NB4 (cell line): Measurements from ENCODE around the gene FBXO4.
A peak's percentile ranks its signal among the peaks of the same experiment; 100 is the strongest.

Experiments used
- DNase-seq: peaks from one replicate; pipeline ENCODE4 v3.0.0; 2010; ENCODE audit warnings: low read depth
- H3K4me3 ChIP-seq: one replicate; pipeline ENCODE4 v1.5.1; 2011; ENCODE audit warnings: mild to moderate bottlenecking, low read depth, low read length, moderate library complexity
- MYC ChIP-seq: IDR thresholded peaks from 2 replicates; pipeline ENCODE4 v1.6.1; 2011; ENCODE audit warnings: low read depth, low read length
- POLR2A ChIP-seq: IDR thresholded peaks from 2 replicates; pipeline ENCODE4 v1.6.1; 2011; ENCODE audit warnings: mild to moderate bottlenecking; ENCODE audit not compliant: insufficient read length; ENCODE audit errors: extremely low read depth
- TF ChIP-seq, protein P1 (sequence below): IDR thresholded peaks from 2 replicates; pipeline ENCODE4 v1.6.1; 2011; ENCODE audit warnings: low read depth, low read length
- TF ChIP-seq, protein P2 (sequence below): IDR thresholded peaks from one replicate; pipeline ENCODE4 v1.5.1; 2012; ENCODE audit warnings: low read depth, low read length

The FBXO4 gene

DNA sequence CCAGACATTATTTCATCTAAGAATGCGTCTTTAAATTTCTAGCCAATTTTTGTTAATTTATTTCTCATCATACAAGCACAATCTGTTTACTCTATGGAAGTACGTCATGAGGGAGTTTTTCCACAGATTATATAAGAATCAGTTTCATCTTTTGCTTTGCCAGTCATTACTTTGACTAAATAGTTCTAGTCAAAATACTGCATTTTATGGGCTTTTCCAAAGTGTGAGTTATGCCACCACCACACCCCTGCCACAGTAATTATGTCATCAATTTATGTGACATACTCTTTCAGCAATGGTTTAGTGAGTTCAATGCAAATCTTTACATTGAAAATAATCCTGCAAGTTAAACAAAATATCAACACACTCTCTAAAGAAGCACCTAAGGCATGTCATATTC is 18.9 kb upstream of the FBXO4 start:
- TF ChIP-seq, protein P1, sequence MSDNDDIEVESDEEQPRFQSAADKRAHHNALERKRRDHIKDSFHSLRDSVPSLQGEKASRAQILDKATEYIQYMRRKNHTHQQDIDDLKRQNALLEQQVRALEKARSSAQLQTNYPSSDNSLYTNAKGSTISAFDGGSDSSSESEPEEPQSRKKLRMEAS = no peak
- TF ChIP-seq MYC = no peak
- TF ChIP-seq, protein P2, sequence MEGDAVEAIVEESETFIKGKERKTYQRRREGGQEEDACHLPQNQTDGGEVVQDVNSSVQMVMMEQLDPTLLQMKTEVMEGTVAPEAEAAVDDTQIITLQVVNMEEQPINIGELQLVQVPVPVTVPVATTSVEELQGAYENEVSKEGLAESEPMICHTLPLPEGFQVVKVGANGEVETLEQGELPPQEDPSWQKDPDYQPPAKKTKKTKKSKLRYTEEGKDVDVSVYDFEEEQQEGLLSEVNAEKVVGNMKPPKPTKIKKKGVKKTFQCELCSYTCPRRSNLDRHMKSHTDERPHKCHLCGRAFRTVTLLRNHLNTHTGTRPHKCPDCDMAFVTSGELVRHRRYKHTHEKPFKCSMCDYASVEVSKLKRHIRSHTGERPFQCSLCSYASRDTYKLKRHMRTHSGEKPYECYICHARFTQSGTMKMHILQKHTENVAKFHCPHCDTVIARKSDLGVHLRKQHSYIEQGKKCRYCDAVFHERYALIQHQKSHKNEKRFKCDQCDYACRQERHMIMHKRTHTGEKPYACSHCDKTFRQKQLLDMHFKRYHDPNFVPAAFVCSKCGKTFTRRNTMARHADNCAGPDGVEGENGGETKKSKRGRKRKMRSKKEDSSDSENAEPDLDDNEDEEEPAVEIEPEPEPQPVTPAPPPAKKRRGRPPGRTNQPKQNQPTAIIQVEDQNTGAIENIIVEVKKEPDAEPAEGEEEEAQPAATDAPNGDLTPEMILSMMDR = no peak
- TF ChIP-seq POLR2A = no peak
- no peak overlapping the region for H3K4me3 ChIP-seq
- DNase-seq = no peak

DNA sequence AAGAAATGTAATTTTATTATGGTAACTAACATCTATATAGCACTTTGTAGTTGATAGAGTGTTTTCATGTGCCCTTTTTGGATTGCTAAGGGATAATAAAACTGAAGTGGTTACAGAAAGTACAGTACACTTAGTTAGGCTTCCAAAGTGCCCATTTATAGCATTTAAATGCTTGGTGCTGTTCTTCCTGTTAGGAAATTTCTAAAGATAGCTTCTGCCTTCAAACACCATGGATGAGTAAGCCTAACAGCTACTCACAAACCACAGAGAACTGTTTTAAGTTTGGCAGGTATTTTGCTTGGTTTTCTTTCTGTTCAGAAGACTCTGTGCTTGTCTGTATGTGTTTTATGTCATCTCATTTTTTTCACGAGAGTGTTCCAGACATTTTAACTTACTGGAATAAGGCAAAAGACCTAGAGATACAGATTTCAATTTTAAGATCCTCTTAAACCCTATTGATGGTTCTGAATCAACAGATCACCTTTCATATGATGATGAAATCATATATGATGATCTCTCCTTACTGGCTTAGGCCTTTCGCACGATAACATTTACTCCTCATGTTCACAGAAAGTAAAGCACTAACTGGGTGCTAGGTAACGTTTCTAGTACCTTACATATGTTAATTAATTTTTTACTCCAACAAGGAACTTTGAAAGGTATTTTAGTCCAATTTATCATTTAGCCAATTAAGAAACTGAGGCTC is 16.6 kb upstream of the FBXO4 start:
- peak; percentile 22 for DNase-seq
- TF ChIP-seq MYC (no peak), POLR2A (no peak)
- TF ChIP-seq, protein P1 = no peak
- TF ChIP-seq, protein P2 = no peak
- no peak overlapping the region for H3K4me3 ChIP-seq

DNA sequence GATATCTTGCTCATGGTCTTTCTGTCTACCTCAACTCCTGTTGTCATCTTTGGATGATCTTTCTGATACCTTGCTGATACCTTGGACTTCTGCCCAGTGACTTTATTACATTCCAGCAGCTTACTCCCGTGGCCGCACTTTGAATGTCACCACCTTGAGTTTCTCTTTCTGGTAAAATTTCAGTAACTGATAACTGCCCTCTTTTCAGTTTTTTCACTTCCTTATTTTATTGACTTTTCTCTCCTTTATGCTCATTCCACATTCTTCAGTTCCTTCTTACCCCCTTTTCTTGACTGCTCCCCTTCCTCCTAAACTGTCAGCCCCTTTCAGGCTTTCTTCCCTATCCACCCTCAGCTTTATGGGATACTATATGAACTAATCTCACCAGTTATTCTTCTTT is 7.0 kb upstream of the FBXO4 start:
- no peak overlapping the region for H3K4me3 ChIP-seq
- TF ChIP-seq POLR2A (no peak), MYC (no peak)
- TF ChIP-seq, protein P1 = no peak
- TF ChIP-seq, protein P2 = no peak
- no peak for DNase-seq

DNA sequence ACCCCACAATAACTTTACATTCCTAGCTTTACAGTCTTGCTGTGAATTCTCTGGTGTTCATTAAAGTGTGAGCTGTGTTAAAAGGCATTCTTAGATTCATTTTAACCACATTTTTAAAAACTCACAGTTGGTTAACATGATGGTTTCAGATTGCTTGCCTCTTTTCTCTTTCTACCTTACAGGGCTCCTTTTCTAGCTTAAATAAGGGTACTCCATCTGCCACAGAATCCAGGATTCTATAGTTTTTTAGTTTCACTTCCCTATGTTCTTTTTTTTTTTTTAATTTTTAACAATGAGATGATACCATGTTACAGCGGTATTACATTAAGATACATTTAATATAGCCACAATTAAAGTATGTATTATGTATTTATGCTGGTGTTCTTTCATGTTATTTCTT is 3.9 kb upstream of the FBXO4 start:
- no peak for DNase-seq
- TF ChIP-seq, protein P2 = no peak
- TF ChIP-seq, protein P1 = no peak
- no peak for TF ChIP-seq MYC
- no peak for TF ChIP-seq POLR2A
- no peak overlapping the region for H3K4me3 ChIP-seq

DNA sequence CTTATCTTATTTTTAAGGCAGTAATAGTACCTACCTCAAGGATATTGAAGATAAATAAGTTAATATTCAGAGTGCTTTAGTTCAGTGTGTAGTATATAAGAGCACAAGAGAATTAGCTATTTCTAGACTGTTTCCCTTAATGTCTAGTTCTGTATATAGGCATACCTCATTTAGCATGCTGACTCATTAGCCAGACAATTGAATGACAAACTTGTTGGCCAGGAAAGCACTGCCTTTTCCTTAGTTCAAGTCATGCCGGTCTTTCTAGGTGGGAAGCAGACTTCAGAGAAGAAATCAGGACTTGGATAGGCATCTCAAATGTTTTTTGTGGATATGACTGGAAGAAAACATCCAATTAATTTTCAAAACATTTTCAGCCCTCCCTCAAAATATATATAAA is 3.2 kb upstream of the FBXO4 start:
- DNase-seq = no peak
- TF ChIP-seq, protein P2 = no peak
- TF ChIP-seq, protein P1 = no peak
- TF ChIP-seq MYC = no peak
- TF ChIP-seq POLR2A = no peak

More for the DNA sequence above, 3.2 kb upstream of the FBXO4 start:
- no peak overlapping the region for H3K4me3 ChIP-seq
